Measurements from ENCODE around the gene COL23A1. TPM values are rescaled to one million over a fixed set of nuclear protein-coding genes. Genes with fewer than 3 reads are reported as not detected.

Gene COL23A1
- total RNA-seq, 1 experiment from 2014 or later: not detected

DNA sequence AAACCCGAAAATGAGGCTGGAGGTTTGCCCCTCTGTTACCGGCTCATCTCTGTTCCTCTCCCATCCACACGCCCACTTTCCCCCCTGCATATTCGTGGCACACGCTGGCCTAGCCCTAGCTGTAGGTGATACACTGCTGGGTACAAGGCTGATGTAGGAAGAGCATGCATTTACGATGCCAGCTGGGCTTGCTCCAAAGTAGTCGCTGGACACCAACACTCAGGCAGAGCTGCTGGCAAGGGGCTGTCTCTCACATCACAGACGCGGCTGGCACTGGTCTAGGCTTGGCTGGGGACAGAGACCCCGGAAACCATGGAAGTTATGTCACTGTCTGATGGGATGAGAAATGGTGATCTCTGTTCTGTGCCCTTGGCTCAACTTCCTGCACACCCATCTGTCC lies 347.8 kb downstream of the COL23A1 start:
- DNase-seq (ENCODE audit: low spot score): no peak
- Histone ChIP-seq H3K36me3 (ENCODE audit: insufficient read depth, low read length, poor library complexity, severe bottlenecking) (no peaks in the 10 kb centered on the region), H3K27ac (ENCODE audit: low read depth, low read length, poor library complexity, severe bottlenecking) (no peak overlapping the region), H3K4me3 (ENCODE audit: low read depth, low read length, poor library complexity, severe bottlenecking) (no peak overlapping the region), H3K4me1 (ENCODE audit: insufficient read depth, low read length, poor library complexity, severe bottlenecking) (no peaks in the 10 kb centered on the region), H3K9me3 (ENCODE audit: low read depth, low read length, poor library complexity, severe bottlenecking) (no peaks in the 10 kb centered on the region), H3K27me3 (replicated peaks; ENCODE audit: insufficient read depth, low read depth, low read length, poor library complexity) (no peaks in the 10 kb centered on the region)
- TF ChIP-seq, protein P1, sequence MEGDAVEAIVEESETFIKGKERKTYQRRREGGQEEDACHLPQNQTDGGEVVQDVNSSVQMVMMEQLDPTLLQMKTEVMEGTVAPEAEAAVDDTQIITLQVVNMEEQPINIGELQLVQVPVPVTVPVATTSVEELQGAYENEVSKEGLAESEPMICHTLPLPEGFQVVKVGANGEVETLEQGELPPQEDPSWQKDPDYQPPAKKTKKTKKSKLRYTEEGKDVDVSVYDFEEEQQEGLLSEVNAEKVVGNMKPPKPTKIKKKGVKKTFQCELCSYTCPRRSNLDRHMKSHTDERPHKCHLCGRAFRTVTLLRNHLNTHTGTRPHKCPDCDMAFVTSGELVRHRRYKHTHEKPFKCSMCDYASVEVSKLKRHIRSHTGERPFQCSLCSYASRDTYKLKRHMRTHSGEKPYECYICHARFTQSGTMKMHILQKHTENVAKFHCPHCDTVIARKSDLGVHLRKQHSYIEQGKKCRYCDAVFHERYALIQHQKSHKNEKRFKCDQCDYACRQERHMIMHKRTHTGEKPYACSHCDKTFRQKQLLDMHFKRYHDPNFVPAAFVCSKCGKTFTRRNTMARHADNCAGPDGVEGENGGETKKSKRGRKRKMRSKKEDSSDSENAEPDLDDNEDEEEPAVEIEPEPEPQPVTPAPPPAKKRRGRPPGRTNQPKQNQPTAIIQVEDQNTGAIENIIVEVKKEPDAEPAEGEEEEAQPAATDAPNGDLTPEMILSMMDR (conservative IDR thresholded peaks at IDR 0.05; ENCODE audit: low read depth, low read length): no peak
- TF ChIP-seq EZH2 (IDR thresholded peaks at IDR 0.05; ENCODE audit: borderline replicate concordance, low read depth, low read length, poor library complexity, severe bottlenecking): no peak
- intact Hi-C loops (cut with micrococcal nuclease; ENCODE audit: unreplicated experiment): no loop called here
- CTCF ChIA-PET: no interaction called here
- BruUV-seq (replicated peaks): no TSS peak
- POLR2A ChIA-PET (ENCODE audit: low non-redundant PET): no interaction called here

DNA sequence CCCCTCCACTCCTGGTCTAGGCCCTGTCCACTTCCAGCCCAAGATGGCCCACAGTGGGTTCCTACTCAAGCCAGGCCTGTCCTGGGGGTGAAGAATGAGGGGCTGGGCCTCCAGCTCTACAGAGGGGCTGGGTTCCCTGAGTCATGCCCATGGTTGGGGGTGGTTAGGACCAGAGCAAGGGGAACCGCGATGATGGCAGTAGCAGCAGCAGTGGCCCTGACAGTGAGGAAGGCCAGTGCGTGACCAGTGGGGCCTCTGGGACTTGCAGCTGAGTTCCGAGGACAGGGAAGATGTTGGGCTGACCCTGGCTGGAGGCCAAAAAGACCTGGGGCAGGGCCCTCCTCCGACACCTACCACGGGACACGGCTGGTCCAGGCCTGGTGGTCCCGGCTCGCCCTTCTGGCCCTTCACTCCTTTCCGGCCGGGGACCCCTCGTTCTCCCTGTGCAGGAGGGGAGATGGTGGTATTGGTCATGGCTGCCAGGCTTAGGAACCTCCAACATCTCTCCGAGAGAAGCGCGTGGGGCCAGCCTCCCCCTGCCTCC lies 348.4 kb downstream of the COL23A1 start:
- ChIA-PET CTCF (no interaction called here), POLR2A (ENCODE audit: low non-redundant PET) (no interaction called here)
- BruUV-seq (replicated peaks): no TSS peak
- Histone ChIP-seq H3K9me3 (ENCODE audit: low read depth, low read length, poor library complexity, severe bottlenecking) (no peaks in the 10 kb centered on the region), H3K4me3 (ENCODE audit: low read depth, low read length, poor library complexity, severe bottlenecking) (no peak overlapping the region), H3K27ac (ENCODE audit: low read depth, low read length, poor library complexity, severe bottlenecking) (no peak overlapping the region), H3K27me3 (replicated peaks; ENCODE audit: insufficient read depth, low read depth, low read length, poor library complexity) (no peaks in the 10 kb centered on the region), H3K36me3 (ENCODE audit: insufficient read depth, low read length, poor library complexity, severe bottlenecking) (no peaks in the 10 kb centered on the region), H3K4me1 (ENCODE audit: insufficient read depth, low read length, poor library complexity, severe bottlenecking) (no peaks in the 10 kb centered on the region)
- no peak for DNase-seq (ENCODE audit: low spot score)
- TF ChIP-seq EZH2 (IDR thresholded peaks at IDR 0.05; ENCODE audit: borderline replicate concordance, low read depth, low read length, poor library complexity, severe bottlenecking): no peak
- TF ChIP-seq, protein P1 (conservative IDR thresholded peaks at IDR 0.05; ENCODE audit: low read depth, low read length): no peak
- intact Hi-C loops (cut with micrococcal nuclease; ENCODE audit: unreplicated experiment): no loop called here

DNA sequence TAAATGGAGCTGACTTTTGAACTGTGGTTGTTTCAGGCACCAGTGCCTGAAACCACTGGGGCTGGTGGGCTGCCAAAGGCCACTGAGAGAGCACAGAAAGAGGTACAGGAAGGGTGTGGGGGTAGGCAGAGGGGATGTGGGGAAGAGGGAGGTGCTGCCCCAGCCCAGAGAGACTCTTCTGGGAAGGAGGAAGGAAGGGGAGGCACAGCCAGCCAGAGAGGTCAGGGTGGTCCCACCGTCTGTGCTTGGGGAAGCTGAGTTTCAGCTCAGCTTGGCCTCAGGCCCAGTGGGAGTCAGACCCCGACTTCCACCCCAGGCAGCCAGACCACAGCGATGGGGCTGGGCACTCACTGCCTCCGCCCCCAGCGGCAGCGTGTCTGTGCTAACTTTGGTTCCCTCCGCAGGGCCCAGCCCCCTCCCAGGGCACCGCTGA lies 348.9 kb downstream of the COL23A1 start:
- Histone ChIP-seq H3K27me3 (replicated peaks; ENCODE audit: insufficient read depth, low read depth, low read length, poor library complexity) (no peaks in the 10 kb centered on the region), H3K4me1 (ENCODE audit: insufficient read depth, low read length, poor library complexity, severe bottlenecking) (no peaks in the 10 kb centered on the region), H3K4me3 (ENCODE audit: low read depth, low read length, poor library complexity, severe bottlenecking) (no peak overlapping the region), H3K36me3 (ENCODE audit: insufficient read depth, low read length, poor library complexity, severe bottlenecking) (no peaks in the 10 kb centered on the region), H3K9me3 (ENCODE audit: low read depth, low read length, poor library complexity, severe bottlenecking) (no peaks in the 10 kb centered on the region), H3K27ac (ENCODE audit: low read depth, low read length, poor library complexity, severe bottlenecking) (no peak overlapping the region)
- POLR2A ChIA-PET (ENCODE audit: low non-redundant PET): no interaction called here
- intact Hi-C loops (cut with micrococcal nuclease; ENCODE audit: unreplicated experiment): no loop called here
- DNase-seq (ENCODE audit: low spot score): no peak
- TF ChIP-seq, protein P1 (conservative IDR thresholded peaks at IDR 0.05; ENCODE audit: low read depth, low read length): no peak
- TF ChIP-seq EZH2 (IDR thresholded peaks at IDR 0.05; ENCODE audit: borderline replicate concordance, low read depth, low read length, poor library complexity, severe bottlenecking): no peak
- CTCF ChIA-PET: no interaction called here
- no TSS peak for BruUV-seq (replicated peaks)
